KG1 (cell line): ENCODE results near the gene TRIP10.
"Not testable (repeated sequence)": the region's sequence is repeated elsewhere in the genome, so short reads cannot be mapped to it uniquely, and the experiment has no call there.

Experiments used
- DNase-seq: peaks from one replicate; lab custom pipeline; 2025; lab: John Stamatoyannopoulos, UW

The TRIP10 gene

DNA sequence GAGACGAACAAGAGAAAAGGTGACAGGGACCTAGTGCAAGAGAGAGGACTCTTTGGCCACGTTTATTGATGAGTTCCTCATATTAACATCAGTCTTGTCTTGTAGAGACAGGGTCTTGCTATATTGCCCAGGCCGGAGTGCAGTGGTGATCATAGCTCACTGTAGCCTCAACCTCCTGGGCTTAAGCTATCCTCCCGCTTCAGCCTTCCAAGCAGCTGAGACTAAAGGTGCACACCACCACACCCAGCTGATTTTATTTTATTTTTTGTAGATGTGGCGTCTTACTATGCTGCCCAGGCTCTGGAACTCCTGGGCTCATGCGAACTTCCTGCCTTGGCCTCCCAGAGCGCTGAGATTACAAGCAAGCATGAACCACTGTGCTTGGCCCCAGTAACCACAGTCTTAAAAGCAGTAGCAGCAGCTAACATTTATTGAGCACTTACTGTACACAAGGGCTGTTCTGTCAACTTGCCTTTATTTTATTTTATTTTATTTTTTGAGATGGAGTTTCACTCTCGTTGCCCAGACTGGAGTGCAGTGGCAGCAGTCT lies 28.8 kb downstream of the TRIP10 start:
- DNase-seq: no peak

- DNase-seq: no peak
Measured at GRCh38 chr19:6769006-6769619, 29.6 kb downstream of the TRIP10 start.

- DNase-seq: not testable (repeated sequence)
Measured at GRCh38 chr19:6771648-6772027, 32.2 kb downstream of the TRIP10 start.

- peak; percentile 83 for DNase-seq
Measured at GRCh38 chr19:6772028-6772865, 32.8 kb downstream of the TRIP10 start, which contains the start of gene VAV1. TSS of gene VAV1 (plus strand) at chr19:6772708. CDS start at chr19:6772808, 100 bp downstream.

DNA sequence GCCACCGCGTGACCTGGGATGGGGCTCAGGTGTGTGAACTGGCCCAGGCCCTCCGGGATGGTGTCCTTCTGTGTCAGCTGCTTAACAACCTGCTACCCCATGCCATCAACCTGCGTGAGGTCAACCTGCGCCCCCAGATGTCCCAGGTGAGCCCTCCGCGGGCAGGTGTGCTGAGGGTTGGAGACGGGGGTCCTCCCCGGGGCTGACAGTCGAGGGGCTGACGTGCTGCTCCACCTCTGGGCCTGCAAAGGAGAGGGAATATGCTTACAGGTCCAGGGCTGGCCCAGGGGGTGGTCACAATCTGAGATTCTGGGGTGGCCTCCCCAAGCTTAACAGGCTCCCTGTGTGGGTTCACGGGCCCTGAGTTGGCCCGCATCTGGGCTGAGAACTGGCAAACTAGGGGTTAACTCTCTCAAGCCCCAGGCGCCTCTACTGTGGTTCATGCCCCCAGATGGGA lies 33.4 kb downstream of the TRIP10 start:
- DNase-seq: no peak

GRCh38 chr19:6773323-6773931 lies 33.9 kb downstream of the TRIP10 start:
- peak; percentile 74 for DNase-seq

DNA sequence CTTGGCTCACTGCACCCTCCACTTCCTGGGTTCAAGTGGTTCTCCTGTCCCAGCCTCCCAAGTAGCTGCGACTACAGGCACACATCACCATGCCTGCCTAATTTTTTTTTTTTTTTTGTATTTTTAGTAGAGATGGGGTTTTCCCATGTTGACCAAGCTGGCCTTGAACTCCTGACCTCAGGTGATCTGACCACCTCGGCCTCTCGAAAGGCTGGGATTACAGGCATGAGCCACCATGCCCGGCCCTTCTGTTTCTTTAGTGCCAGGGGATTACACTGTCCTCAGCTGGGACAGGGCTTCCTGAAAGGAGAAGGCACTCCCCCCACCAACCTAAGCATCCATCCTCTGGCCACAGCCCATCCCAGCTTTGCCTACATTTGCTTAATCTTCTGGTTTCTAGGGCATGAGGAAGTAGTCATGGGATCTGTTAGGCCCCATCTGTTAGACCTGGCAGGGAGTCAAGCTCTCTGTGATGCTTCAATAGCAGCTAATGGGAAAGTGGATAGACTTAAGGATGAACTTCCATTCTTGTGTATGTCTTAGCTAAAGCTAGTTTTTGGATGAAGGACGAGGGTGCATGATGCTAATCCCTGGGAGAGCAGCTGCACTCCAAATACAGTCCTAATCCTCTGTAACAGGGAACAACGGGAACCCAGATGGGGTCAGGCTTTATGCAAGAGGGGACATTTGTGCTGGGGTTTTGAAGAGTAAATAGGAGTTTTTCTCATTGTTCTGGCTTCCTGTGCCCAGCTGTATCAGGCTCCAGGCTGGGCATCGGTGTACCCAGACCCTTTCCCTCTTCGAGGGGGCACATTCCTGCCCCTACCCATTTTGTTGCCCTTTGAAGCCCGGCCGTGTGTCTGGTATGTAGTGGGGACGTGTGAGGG lies 35.6 kb downstream of the TRIP10 start:
- no peak for DNase-seq

DNA sequence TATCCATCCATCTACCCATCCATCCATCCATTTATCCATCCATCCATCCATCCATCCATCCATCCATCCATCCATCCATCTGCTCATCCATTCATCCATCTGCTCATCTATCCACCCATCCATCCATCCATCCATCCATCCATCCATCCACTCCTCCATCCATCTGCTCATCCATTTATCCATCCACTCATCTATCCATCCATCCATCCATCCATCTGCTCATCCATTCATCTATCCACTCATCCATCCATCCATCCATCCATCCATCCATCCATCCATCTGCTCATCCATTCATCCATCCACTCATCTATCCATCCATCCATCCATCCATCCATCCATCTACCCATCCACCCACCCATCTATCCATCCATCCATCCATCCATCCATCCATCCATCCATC lies 36.6 kb downstream of the TRIP10 start:
- not testable (repeated sequence) for DNase-seq

DNA sequence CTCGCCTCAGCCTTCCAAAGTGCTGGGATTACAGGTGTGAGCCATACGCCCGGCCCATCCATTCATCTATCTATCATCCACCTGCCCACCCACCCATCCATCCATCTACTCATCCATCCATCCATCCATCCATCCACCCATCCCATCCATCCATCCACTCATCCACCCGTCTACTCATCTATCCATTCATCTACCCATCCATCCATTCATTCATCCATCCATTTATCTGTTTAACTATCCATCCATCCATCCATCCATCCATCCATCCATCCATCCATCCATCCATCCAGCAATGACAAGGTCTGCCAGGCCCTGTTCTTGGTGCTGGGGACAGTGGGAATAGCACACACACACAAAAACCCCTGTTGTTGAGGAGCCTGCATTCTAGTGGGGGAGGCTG lies 37.5 kb downstream of the TRIP10 start:
- DNase-seq: no peak

GRCh38 chr19:6777434-6777833 lies 38.0 kb downstream of the TRIP10 start:
- no peak for DNase-seq

GRCh38 chr19:6778386-6778785 lies 38.9 kb downstream of the TRIP10 start:
- no peak for DNase-seq

DNA sequence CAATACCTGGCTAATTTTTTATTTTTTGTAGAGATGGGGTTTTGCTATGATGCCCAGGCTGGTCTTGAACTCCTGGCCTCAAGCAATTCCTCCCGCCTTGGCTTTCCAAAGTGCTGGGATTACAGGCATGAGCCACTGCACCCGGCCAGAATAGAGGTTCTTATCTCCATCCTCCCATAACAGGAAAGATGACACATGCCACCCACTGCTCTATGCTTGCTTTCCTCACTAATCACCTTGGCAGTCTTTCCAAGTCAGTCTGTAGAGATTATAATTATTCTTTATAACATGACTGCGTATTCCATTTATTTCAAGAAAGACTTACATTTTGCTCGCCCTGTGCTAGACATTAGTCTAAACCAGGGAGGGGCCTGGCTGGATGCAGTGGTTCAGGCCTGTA lies 39.7 kb downstream of the TRIP10 start:
- no peak for DNase-seq

DNA sequence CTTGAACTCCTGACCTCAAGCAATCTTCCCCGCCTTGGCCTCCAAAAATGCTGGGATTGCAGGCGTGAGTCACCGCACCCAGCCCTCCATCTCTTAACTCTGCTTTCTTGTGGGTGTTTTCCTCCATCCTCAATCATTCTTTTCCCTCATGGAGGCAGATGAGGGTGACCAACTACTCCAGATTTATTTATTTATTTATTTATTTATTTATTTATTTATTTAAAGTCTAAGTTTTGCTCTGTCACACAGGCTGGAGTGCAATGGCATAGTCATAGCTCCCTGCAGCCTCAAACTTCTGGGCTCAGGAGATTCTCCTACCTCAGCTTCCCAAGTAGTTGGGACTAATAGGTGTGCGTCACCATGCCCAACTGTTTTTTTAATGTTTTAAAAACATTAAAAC lies 47.9 kb downstream of the TRIP10 start:
- no peak for DNase-seq

DNA sequence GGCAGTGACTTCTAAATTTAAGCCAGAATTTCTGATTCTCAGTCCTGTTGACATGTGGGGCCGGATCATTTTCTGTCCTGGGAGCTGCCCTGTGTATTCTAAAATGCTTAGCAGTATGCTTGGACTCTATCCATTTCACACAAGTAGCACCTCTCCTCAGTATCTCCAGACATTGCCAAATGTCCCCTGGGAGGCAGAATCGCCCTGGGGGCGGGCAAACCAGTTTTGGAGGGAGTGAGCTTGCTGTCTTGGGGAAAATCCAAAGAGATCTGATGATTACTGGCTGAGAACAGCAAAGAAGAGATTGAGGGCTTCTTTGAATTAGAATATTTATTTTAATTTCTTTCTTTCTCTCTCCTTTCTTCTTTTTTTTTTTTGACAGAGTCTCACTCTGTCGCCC lies 49.4 kb downstream of the TRIP10 start:
- no peak for DNase-seq

GRCh38 chr19:6790194-6791128 lies 51.0 kb downstream of the TRIP10 start:
- DNase-seq: no peak

GRCh38 chr19:6791237-6791636 lies 51.8 kb downstream of the TRIP10 start:
- DNase-seq: no peak

GRCh38 chr19:6793411-6793810 lies 53.9 kb downstream of the TRIP10 start:
- no peak for DNase-seq

GRCh38 chr19:6793973-6794372 lies 54.5 kb downstream of the TRIP10 start:
- no peak for DNase-seq

DNA sequence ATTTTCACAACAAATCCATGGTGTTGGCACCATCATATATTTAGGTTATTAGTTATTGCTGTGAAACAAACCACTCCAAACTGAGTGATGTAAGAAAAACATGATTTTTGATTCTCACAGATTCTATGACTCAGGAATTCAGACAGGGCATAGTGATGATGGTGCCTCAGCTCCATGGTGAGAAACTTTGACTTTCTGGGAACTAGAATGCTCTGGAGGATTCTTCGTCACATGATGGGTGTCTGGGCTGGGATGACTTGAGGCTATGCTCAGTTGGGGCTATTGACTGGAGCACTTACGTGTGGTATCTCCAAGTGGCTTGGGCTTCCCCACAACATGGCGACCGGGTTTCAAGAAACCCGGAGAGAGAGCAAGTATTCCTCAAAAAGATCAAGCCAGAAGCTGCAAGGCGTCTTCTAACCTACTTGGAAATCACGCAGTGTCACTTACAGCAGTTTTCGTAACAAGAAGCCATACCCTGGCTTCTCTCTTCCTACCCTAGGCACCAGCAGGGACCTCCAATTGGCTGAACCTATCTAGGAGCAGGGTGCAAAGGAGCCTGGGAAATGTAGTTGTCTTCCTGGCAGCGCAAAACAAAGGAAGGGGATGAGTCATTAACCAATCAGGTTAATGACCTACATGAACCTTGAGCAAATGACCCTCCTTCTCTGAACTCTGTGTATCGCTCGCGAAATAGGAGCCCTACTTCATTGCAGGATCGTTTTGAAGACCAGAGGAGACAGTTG lies 55.4 kb downstream of the TRIP10 start:
- no peak for DNase-seq

GRCh38 chr19:6796278-6796677 lies 56.8 kb downstream of the TRIP10 start:
- no peak for DNase-seq
